A549 treated with Hydrocortisone at 1 μM for 4 hours (cell line): ENCODE data around the gene CLGN. TPM values are rescaled to one million over a fixed set of nuclear protein-coding genes. Genes with fewer than 3 reads are reported as not detected.

Experiments used
- total RNA-seq: library from RNA; stranded (reverse); fragments of 200-300 nt; extraction: Qiagen RNA extraction; gene quantifications from 5 replicates; pipeline ENCODE4 v1.2.3, GENCODE V29; 2022

Gene CLGN, protein sequence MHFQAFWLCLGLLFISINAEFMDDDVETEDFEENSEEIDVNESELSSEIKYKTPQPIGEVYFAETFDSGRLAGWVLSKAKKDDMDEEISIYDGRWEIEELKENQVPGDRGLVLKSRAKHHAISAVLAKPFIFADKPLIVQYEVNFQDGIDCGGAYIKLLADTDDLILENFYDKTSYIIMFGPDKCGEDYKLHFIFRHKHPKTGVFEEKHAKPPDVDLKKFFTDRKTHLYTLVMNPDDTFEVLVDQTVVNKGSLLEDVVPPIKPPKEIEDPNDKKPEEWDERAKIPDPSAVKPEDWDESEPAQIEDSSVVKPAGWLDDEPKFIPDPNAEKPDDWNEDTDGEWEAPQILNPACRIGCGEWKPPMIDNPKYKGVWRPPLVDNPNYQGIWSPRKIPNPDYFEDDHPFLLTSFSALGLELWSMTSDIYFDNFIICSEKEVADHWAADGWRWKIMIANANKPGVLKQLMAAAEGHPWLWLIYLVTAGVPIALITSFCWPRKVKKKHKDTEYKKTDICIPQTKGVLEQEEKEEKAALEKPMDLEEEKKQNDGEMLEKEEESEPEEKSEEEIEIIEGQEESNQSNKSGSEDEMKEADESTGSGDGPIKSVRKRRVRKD
- 4.6 to 6.6 TPM (median 5.2 TPM) in 5 replicates for total RNA-seq

DNA sequence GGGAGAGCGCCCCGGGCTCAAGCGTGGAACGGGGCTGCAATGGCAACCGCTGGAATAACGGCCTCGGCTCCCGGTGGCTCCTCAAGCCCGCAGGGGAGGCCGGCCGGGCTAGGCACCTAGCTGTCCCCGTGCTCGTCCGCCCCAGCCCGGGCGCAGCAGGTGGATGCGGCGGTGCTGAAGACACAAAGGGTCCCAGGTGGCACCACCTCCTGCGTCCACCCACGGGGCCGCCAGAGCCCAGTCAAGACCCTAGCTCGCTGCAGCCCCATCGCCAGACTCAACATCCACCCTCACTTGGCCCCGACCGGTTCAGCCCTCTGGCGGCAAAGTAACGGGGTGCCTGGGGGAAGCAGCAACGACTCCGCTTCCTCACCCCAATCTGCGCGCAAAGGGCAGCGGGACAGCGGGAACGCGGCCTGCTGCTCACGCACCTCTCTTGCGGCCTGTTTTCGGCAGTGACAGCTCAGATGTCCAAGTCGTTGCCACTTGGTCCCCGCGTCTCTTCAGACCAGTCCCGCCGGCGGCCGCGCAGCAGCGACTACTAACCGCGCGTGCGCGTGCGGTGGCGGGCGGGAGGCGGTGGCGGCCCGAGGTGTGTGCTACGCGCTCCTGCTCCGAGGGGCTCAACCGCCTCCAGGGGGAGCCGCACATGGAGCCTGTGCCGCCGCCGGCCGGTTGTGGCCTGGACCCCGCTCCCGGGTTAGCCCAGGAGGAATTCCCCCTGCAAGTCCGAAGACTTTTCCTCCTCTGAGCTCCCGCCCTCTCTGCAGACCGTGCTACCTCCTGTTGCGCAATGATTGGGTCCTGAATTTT, at the start of gene CLGN:
Gene CLGN, minus strand, starts transcription at position 543 of the 813 bp plus-strand sequence. CDS start 14,570 bp downstream, outside the sequence.

GRCh38 chr4:140373328-140374129, 53.9 kb downstream of the CLGN start, which contains the start of gene SCOC:
Gene SCOC, plus strand, starts transcription at chr4:140373646. Its CDS starts 5,525 bp downstream, at chr4:140379171.

Other genes starting within 250 kb of the CLGN start
- 22.6 to 34.8 TPM (median 26.9 TPM) in 5 replicates for gene SCOC, start 54.0 kb downstream of the CLGN start, total RNA-seq
- not detected in 5 replicates for gene MGAT4D, start 70.6 kb upstream of the CLGN start, total RNA-seq
- gene ELMOD2, start 96.5 kb upstream of the CLGN start, total RNA-seq = 8.3 to 13.1 TPM (median 10.4 TPM) in 5 replicates
- not detected in 5 replicates for gene UCP1, start 141.3 kb upstream of the CLGN start, total RNA-seq